ENCODE results near the gene NPHP4. TPM values are rescaled to one million over a fixed set of nuclear protein-coding genes. Genes with fewer than 3 reads are reported as not detected.

NPHP4 gene
- polyA plus RNA-seq, 2 donors = 2.9 to 4.4 TPM

DNA sequence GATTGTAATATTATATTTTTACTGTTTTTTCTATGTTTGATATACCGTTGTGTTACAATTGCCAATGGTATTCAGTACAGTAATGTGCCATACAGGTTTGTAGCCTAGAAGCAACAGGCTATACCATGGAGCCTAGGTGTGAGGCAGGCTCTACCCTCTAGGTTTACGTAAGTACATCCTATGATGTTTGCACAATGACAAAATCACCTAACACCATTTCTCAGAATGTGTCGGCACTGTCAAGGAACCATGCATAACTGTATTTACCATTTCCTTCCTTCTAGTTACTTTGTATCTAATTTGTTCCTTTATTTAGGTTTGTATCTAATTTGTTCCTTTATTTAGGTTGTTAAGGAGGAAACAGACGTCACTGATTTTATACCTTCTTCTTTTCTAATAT lies 9.9 kb downstream of the NPHP4 start:
- H3K27ac ChIP-seq (ENCODE audit: low read depth in 2 of 2, low read length in 1 of 2) = no peak overlapping the region
- 87% methylated on average over 4 of the region's 4 CpGs for WGBS, 2 donors
- peaks cover 0 to 3% of the 10 kb centered on the region in 2 donors for H3K36me3 ChIP-seq (ENCODE audit: control insufficient read depth in 2 of 2, insufficient read depth in 2 of 2, low read length in 1 of 2)
- H3K27me3 ChIP-seq (ENCODE audit: control insufficient read depth in 1 of 2, insufficient read depth in 2 of 2, low read length in 2 of 2) = no peaks in the 10 kb centered on the region
- no peak overlapping the region for H3K4me3 ChIP-seq (ENCODE audit: low read depth in 1 of 2, low read length in 2 of 2)
- H3K9me3 ChIP-seq (ENCODE audit: control insufficient read depth in 2 of 2, insufficient read depth in 1 of 2, low read depth in 1 of 2, low read length in 1 of 2) = no peaks in the 10 kb centered on the region
- H3K4me1 ChIP-seq (ENCODE audit: control insufficient read depth in 2 of 2, insufficient read depth in 2 of 2, low read length in 1 of 2) = peaks cover 0 to 2% of the 10 kb centered on the region in 2 donors

DNA sequence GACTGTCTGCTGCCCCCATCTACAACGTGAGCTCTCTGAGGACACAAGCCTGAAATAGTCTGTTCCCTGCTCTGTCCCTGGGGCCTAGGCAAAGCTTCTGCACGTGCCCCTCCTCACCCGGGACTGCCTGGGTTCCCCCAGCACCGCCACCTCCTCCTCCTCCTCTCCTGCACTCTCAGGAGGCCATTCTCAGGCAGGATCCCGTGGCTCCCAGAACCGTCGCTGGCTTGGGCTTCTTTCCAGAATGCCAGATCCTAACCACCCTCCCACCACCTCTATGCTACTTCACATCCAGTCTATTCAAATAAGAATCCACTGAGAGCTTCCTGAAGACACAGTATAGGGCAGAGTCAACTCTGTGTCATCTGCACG lies 11.2 kb downstream of the NPHP4 start:
- Histone ChIP-seq H3K27ac (ENCODE audit: low read depth in 2 of 2, low read length in 1 of 2) (no peak overlapping the region), H3K4me1 (ENCODE audit: control insufficient read depth in 2 of 2, insufficient read depth in 2 of 2, low read length in 1 of 2) (peaks cover 0 to 2% of the 10 kb centered on the region in 2 donors), H3K4me3 (ENCODE audit: low read depth in 1 of 2, low read length in 2 of 2) (no peak overlapping the region), H3K36me3 (ENCODE audit: control insufficient read depth in 2 of 2, insufficient read depth in 2 of 2, low read length in 1 of 2) (peaks cover 0 to 8% of the 10 kb centered on the region in 2 donors), H3K27me3 (ENCODE audit: control insufficient read depth in 1 of 2, insufficient read depth in 2 of 2, low read length in 2 of 2) (no peaks in the 10 kb centered on the region), H3K9me3 (ENCODE audit: control insufficient read depth in 2 of 2, insufficient read depth in 1 of 2, low read depth in 1 of 2, low read length in 1 of 2) (no peaks in the 10 kb centered on the region)
- 71 to 72% methylated on average over 8 of the region's 8 CpGs for WGBS, 2 donors

DNA sequence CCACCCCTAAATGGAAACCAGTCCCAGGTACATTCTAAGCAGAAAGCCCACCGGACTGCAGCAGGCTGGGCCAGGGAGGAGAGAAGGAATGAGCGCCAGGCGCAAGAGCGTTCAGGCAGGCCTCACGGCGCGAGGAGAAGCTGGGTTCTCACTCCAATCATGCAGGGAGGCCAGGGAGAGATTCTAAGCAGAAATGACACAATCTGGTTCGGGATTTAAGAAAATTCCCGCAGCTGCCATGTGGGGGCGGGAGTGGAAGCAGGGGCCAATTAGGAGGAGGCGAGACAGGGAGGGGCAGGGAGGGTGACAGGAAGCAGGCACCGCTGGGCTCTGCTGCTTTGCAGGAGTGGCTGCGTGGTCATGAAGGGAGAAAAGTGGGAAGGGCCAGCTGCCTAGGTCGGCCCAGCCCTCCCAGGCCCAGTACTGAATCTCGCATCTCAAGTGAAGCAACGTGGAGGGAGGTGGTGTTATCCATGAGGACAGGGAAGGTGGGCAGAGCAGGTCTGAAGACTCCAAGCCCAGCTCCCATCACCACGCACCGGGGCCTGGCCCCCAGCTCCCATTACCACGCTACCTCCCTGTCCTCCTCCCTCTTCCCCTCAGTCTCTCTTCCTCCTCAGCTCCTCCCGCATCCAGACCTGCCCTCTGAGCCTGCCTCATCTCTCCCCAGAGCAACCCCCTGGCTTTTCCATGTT lies 11.8 kb downstream of the NPHP4 start:
- 69 to 73% methylated on average over 20 of the region's 20 CpGs for WGBS, 2 donors
- no peaks in the 10 kb centered on the region for H3K9me3 ChIP-seq (ENCODE audit: control insufficient read depth in 2 of 2, insufficient read depth in 1 of 2, low read depth in 1 of 2, low read length in 1 of 2)
- H3K36me3 ChIP-seq (ENCODE audit: control insufficient read depth in 2 of 2, insufficient read depth in 2 of 2, low read length in 1 of 2) = peaks cover 0 to 8% of the 10 kb centered on the region in 2 donors
- peaks cover 0 to 2% of the 10 kb centered on the region in 2 donors for H3K4me1 ChIP-seq (ENCODE audit: control insufficient read depth in 2 of 2, insufficient read depth in 2 of 2, low read length in 1 of 2)
- H3K27ac ChIP-seq (ENCODE audit: low read depth in 2 of 2, low read length in 1 of 2) = no peak overlapping the region
- H3K4me3 ChIP-seq (ENCODE audit: low read depth in 1 of 2, low read length in 2 of 2) = no peak overlapping the region
- H3K27me3 ChIP-seq (ENCODE audit: control insufficient read depth in 1 of 2, insufficient read depth in 2 of 2, low read length in 2 of 2) = no peaks in the 10 kb centered on the region

GRCh38 chr1:5979536-5980313 lies 12.5 kb downstream of the NPHP4 start:
- no peak overlapping the region for H3K27ac ChIP-seq (ENCODE audit: low read depth in 2 of 2, low read length in 1 of 2)

DNA sequence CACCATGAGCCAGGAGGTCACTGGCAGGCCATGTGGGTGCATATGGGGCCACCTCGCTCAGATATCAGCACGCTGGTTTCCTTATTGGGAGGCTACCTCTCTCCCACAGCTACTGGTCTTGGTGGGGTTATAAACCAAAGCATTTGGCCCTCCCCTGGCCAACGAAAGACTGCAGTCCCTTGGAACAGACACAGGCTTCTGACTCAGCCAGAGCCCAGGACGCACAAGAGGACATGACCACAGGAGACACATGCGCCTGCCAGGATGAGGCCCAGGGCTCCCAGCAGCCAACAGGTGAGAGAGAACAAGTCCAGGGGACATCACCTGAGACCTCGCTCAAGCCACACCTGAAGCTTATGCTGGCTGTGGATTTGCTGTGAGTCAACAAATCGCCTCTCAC lies 13.8 kb downstream of the NPHP4 start:
- no peak overlapping the region for H3K4me3 ChIP-seq (ENCODE audit: low read depth in 1 of 2, low read length in 2 of 2)
- no peak overlapping the region for H3K27ac ChIP-seq (ENCODE audit: low read depth in 2 of 2, low read length in 1 of 2)
- H3K36me3 ChIP-seq (ENCODE audit: control insufficient read depth in 2 of 2, insufficient read depth in 2 of 2, low read length in 1 of 2) = peaks cover 0 to 8% of the 10 kb centered on the region in 2 donors
- H3K4me1 ChIP-seq (ENCODE audit: control insufficient read depth in 2 of 2, insufficient read depth in 2 of 2, low read length in 1 of 2) = peaks cover 0 to 2% of the 10 kb centered on the region in 2 donors
- H3K9me3 ChIP-seq (ENCODE audit: control insufficient read depth in 2 of 2, insufficient read depth in 1 of 2, low read depth in 1 of 2, low read length in 1 of 2) = no peaks in the 10 kb centered on the region
- H3K27me3 ChIP-seq (ENCODE audit: control insufficient read depth in 1 of 2, insufficient read depth in 2 of 2, low read length in 2 of 2) = no peaks in the 10 kb centered on the region
- WGBS, 2 donors = 75 to 86% methylated on average over 7 of the region's 7 CpGs

More at GRCh38 chr1:5979536-5980313, 12.5 kb downstream of the NPHP4 start:
- no peaks in the 10 kb centered on the region for H3K27me3 ChIP-seq (ENCODE audit: control insufficient read depth in 1 of 2, insufficient read depth in 2 of 2, low read length in 2 of 2)
- no peaks in the 10 kb centered on the region for H3K9me3 ChIP-seq (ENCODE audit: control insufficient read depth in 2 of 2, insufficient read depth in 1 of 2, low read depth in 1 of 2, low read length in 1 of 2)
- 95 to 96% methylated on average over 15 to 16 of the region's 16 CpGs for WGBS, 2 donors
- no peak overlapping the region for H3K4me3 ChIP-seq (ENCODE audit: low read depth in 1 of 2, low read length in 2 of 2)
- peaks cover 0 to 2% of the 10 kb centered on the region in 2 donors for H3K4me1 ChIP-seq (ENCODE audit: control insufficient read depth in 2 of 2, insufficient read depth in 2 of 2, low read length in 1 of 2)
- H3K36me3 ChIP-seq (ENCODE audit: control insufficient read depth in 2 of 2, insufficient read depth in 2 of 2, low read length in 1 of 2) = peaks cover 0 to 8% of the 10 kb centered on the region in 2 donors

- H3K4me1 ChIP-seq (ENCODE audit: control insufficient read depth in 2 of 2, insufficient read depth in 2 of 2, low read length in 1 of 2) = peaks cover 0 to 2% of the 10 kb centered on the region in 2 donors
- H3K36me3 ChIP-seq (ENCODE audit: control insufficient read depth in 2 of 2, insufficient read depth in 2 of 2, low read length in 1 of 2) = peaks cover 0 to 8% of the 10 kb centered on the region in 2 donors
- no peaks in the 10 kb centered on the region for H3K9me3 ChIP-seq (ENCODE audit: control insufficient read depth in 2 of 2, insufficient read depth in 1 of 2, low read depth in 1 of 2, low read length in 1 of 2)
- no peak overlapping the region for H3K4me3 ChIP-seq (ENCODE audit: low read depth in 1 of 2, low read length in 2 of 2)
- no peak overlapping the region for H3K27ac ChIP-seq (ENCODE audit: low read depth in 2 of 2, low read length in 1 of 2)
- no peaks in the 10 kb centered on the region for H3K27me3 ChIP-seq (ENCODE audit: control insufficient read depth in 1 of 2, insufficient read depth in 2 of 2, low read length in 2 of 2)
- WGBS, 2 donors = 90% methylated on average over 26 of the region's 26 CpGs
These were observed 14.5 kb downstream of the NPHP4 start for GRCh38 chr1:5977494-5978444.

DNA sequence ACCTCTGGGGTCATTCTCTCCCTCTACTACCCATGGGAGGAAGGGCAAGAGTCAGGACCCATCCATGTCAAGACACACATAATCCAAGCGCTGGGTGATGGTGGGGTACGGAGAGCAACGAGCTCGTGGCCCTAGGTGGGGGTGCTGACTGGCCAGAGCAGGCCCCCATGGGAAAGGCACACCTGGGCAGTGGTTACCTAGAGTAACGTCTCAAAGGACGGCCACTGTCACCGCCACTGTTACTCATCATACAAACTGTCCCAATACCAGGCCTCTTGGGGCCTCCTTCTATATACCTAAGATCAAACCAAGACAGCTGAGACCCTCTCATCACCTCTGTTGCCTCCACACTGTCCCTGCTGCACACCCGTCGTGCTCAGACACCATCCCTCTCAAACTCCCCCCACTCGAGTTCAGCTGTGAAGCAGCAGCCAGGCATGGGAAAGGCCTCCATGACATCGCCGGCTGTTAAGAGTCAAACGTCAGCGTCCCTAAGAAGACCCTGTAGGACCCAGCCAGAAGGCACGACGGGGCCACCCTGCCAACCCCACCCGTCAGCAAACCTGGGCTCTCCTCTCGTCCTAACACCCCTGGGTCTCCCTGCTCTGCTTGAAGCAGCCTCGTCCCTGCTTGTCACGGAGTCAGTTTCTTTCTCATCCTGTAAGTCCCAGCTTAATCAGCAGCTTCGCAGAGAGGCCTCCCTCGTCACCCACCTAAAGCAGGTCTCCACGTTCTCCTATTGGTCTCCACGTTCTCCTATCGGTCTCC lies 15.3 kb downstream of the NPHP4 start:
- Histone ChIP-seq H3K27me3 (ENCODE audit: control insufficient read depth in 1 of 2, insufficient read depth in 2 of 2, low read length in 2 of 2) (no peaks in the 10 kb centered on the region), H3K27ac (ENCODE audit: low read depth in 2 of 2, low read length in 1 of 2) (no peak overlapping the region), H3K4me3 (ENCODE audit: low read depth in 1 of 2, low read length in 2 of 2) (no peak overlapping the region), H3K4me1 (ENCODE audit: control insufficient read depth in 2 of 2, insufficient read depth in 2 of 2, low read length in 1 of 2) (peaks cover 0 to 2% of the 10 kb centered on the region in 2 donors), H3K9me3 (ENCODE audit: control insufficient read depth in 2 of 2, insufficient read depth in 1 of 2, low read depth in 1 of 2, low read length in 1 of 2) (no peaks in the 10 kb centered on the region), H3K36me3 (ENCODE audit: control insufficient read depth in 2 of 2, insufficient read depth in 2 of 2, low read length in 1 of 2) (peaks cover 0 to 8% of the 10 kb centered on the region in 2 donors)
- 92% methylated on average over 25 of the region's 25 CpGs for WGBS, 2 donors

- Histone ChIP-seq H3K36me3 (ENCODE audit: control insufficient read depth in 2 of 2, insufficient read depth in 2 of 2, low read length in 1 of 2) (peaks cover 0 to 10% of the 10 kb centered on the region in 2 donors), H3K27me3 (ENCODE audit: control insufficient read depth in 1 of 2, insufficient read depth in 2 of 2, low read length in 2 of 2) (no peaks in the 10 kb centered on the region), H3K4me3 (ENCODE audit: low read depth in 1 of 2, low read length in 2 of 2) (no peak overlapping the region), H3K9me3 (ENCODE audit: control insufficient read depth in 2 of 2, insufficient read depth in 1 of 2, low read depth in 1 of 2, low read length in 1 of 2) (no peaks in the 10 kb centered on the region), H3K27ac (ENCODE audit: low read depth in 2 of 2, low read length in 1 of 2) (no peak overlapping the region), H3K4me1 (ENCODE audit: control insufficient read depth in 2 of 2, insufficient read depth in 2 of 2, low read length in 1 of 2) (peaks cover 0 to 2% of the 10 kb centered on the region in 2 donors)
- 94 to 95% methylated on average over 16 of the region's 16 CpGs for WGBS, 2 donors
These were observed 16.0 kb downstream of the NPHP4 start for GRCh38 chr1:5976231-5976630.
